Omental fat pad (tissue), 4 donors: ENCODE results near the gene POLK. TPM values are rescaled to one million over a fixed set of nuclear protein-coding genes. Genes with fewer than 3 reads are reported as not detected.
"Not testable (repeated sequence)": the region's sequence is repeated elsewhere in the genome, so short reads cannot be mapped to it uniquely, and the experiment has no call there.

Source experiments
- ATAC-seq: fragments of 150-250 bp; one replicate; pipeline ENCODE4 v1.9.1; 2016; ENCODE audit warnings: mild to moderate bottlenecking, moderate library complexity; ENCODE audit not compliant: low FRiP score
- DNase-seq: peaks from one replicate; pipeline ENCODE4 v3.0.0-alpha.2; 2019; ENCODE audit warnings: low spot score
- total RNA-seq, 4 donors: library from RNA; depleted of rRNA; stranded (reverse); fragments of >200 nt; gene quantifications; one replicate each; pipeline ENCODE4 v1.1.0, GENCODE V29; 2016
- TF ChIP-seq, protein P1 (sequence below), 3 donors: fragments of 450-650 bp; IDR thresholded peaks; one replicate each; pipeline ENCODE4 v1.5.1; 2016 to 2017; ENCODE audit warnings: antibody characterized with exemption in 3 of 3, mild to moderate bottlenecking in 3 of 3, moderate library complexity in 2 of 3

Gene POLK
- total RNA-seq, 4 donors from 2014 or later: 32.2 to 51.4 (median 37.0) TPM

DNA sequence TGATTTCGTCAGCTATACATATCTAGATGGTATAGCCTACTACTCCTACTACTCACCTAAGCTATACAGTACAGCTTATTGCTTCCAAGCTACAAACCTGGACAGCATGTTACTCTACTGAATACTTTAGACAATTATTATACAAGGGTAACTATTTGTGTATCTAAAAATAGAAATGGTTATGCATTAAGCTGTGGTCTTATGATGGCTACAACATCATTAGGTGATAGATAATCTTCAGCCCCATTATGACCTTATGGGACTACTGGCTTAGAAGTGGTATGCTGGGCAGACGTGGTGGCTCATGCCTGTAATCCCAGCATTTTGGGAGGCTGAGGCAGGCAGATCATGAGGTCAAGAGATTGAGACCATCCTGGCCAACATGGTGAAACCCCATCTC is 40.5 kb upstream of the POLK start:
- TF ChIP-seq, protein P1, sequence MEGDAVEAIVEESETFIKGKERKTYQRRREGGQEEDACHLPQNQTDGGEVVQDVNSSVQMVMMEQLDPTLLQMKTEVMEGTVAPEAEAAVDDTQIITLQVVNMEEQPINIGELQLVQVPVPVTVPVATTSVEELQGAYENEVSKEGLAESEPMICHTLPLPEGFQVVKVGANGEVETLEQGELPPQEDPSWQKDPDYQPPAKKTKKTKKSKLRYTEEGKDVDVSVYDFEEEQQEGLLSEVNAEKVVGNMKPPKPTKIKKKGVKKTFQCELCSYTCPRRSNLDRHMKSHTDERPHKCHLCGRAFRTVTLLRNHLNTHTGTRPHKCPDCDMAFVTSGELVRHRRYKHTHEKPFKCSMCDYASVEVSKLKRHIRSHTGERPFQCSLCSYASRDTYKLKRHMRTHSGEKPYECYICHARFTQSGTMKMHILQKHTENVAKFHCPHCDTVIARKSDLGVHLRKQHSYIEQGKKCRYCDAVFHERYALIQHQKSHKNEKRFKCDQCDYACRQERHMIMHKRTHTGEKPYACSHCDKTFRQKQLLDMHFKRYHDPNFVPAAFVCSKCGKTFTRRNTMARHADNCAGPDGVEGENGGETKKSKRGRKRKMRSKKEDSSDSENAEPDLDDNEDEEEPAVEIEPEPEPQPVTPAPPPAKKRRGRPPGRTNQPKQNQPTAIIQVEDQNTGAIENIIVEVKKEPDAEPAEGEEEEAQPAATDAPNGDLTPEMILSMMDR (IDR thresholded peaks at IDR 0.05): no peak
- DNase-seq (no peak), ATAC-seq (no peak)

DNA sequence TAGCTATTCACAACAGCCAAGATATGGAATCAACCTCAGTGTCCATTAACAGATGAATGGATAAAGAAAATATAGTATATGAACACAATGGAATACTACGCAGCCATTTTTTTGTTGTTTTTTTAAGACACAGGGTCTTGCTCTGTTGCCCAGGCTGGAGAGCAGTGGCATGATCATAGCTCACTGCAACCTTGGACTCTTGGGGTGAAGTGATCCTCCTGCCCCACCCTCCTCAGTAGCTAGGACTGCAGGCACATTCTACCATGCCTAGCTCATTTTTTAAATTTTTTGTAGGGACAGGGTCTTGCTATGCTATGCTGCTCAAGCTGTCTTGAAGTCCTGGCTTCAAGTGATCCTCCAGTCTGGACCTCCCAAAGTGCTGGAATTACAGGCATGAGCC is 38.7 kb upstream of the POLK start:
- TF ChIP-seq, protein P1 (IDR thresholded peaks at IDR 0.05): no peak
- ATAC-seq (no peak), DNase-seq (no peak)

DNA sequence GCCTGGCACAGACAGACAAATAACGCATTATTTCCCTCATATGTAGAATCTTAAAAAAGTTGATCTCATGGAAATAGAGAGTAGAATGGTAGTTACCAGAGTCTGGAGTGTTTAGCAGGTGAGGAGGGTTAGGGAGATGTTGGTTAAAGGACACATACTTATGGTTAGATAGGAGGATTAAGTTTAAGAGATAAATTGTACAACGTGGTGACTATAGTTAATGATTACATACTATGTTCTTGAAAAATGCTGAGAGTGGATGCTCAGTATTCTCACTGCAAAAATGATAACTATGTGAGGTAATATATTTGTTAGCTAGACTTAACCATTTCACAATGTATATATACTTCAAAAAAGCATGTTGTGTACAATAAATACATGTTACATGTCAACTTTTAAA is 38.2 kb upstream of the POLK start:
- TF ChIP-seq, protein P1 (IDR thresholded peaks at IDR 0.05): no peak
- no peak for DNase-seq

DNA sequence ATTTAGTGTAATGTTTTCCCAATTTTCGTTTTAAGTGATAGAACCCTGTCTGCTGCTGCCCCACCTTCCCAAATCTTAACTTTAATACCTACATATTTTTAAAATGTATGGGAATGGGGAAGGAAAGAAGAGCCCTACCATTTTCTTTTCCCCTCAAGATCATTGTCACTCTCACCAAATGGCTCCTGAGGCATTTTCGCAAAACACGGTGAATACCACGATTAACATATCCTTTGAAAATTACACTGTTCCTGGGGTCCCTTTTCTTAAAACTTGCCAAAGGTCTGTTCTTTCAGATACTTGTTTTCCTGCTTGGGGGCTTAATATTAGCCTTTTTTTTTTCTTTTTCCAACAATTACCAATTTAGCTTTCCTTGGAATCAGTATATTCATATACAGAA is 36.3 kb upstream of the POLK start:
- TF ChIP-seq, protein P1 (IDR thresholded peaks at IDR 0.05): no peak
- ATAC-seq: no peak
- no peak for DNase-seq

More for the DNA sequence above, 38.2 kb upstream of the POLK start:
- ATAC-seq: no peak

DNA sequence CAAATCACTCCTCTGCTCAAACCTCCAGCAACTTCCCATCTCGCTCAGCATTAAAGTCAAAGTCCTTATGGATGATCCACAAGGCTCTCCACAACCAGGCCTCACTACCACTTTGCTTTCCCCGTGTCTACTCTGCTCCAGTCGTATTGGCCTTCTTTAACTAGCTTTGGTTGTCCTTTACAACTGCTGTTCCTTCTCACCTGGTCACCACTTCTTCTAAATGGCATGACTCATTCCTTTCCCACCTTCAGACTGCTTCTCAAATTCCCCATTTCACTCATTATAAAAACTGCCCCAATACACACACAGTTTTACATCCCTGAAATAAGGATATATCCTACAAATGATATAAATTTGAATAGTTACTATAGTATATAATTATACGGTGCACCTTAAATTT is 30.7 kb upstream of the POLK start:
- TF ChIP-seq, protein P1 (IDR thresholded peaks at IDR 0.05): no peak
- ATAC-seq (no peak), DNase-seq (no peak)

DNA sequence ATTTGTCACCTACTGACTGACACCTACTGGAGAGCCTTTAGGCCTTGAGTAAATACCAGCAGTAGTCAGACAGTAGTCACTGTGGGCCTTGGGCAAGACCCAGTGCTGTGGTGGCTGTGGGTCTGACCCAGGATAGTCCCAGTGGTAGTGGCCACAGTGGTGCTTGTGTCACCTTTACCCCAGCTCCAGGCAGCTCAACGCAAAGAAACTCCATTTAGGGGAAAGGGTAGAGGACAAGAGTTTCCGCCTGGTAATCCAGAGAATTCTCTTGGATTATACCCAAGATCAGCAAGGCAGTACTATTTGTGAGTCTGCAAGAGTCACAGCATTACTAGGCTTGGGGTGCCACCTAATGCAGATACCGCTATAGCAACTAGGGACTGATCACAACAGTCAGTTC is 29.2 kb upstream of the POLK start:
- TF ChIP-seq, protein P1 (IDR thresholded peaks at IDR 0.05): no peak
- no peak for DNase-seq
- ATAC-seq: no peak

DNA sequence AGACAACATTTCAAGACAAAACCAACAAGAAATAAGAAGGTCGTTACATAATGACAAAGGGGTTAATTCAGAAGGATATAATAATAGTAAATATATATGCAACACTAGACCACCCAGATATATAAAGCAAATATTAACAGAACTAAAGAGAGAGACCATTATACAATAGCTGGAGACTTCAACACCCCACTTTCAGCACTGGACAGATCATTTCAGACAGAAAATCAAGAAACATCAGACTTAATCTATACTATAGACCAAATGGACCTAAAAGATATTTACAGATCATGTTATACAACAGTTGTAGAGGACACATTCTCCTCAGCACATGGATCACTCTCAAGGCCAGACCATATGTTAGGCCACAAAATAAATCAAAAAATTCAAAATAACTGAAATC is 27.1 kb upstream of the POLK start:
- no peak for ATAC-seq
- TF ChIP-seq, protein P1 (IDR thresholded peaks at IDR 0.05): no peak
- no peak for DNase-seq

DNA sequence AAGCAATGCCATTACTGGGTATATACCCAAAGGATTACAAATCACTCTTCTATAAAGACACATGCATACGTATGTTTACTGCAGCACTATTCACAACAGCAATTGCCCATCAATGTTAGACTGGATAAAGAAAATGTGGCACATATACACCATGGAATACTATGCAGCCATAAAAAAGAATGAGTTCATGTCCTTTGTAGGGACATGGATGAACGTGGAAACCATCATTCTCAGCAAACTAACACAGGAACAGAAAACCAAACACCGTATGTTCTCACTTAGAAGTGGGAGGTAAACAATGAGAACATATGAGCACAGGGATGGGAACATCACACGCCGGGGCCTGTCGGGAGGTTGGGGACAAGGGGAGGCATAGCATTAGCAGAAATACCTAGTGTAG is 21.8 kb upstream of the POLK start:
- ATAC-seq, DNase-seq: not testable (repeated sequence)
